ENCODE data around the gene CR1.

GRCh38 chr1:207518608-207519236 is 22.8 kb downstream of the CR1 start:
- TF ChIP-seq CTCF (IDR thresholded peaks at IDR 0.05) (no peak), ZFX (IDR thresholded peaks at IDR 0.05; ENCODE audit: borderline replicate concordance) (no peak)
